Measurements from ENCODE around the gene ADRA2C. TPM values are rescaled to one million over a fixed set of nuclear protein-coding genes. Genes with fewer than 3 reads are reported as not detected.
A peak's percentile ranks its signal among the peaks of the same experiment; 100 is the strongest.

Gene ADRA2C
- total RNA-seq, 1 experiment from 2014 or later: 8.6 TPM

GRCh38 chr4:3766785-3767569 lies 792 bp downstream of the ADRA2C start:
- peaks cover 6% of the 10 kb centered on the region; the same call in 1 of the 2 replicates for H3K27me3 ChIP-seq (ENCODE audit: insufficient read depth, low read length)
- no peak overlapping the region for H2BK120ac ChIP-seq (ENCODE audit: low read depth, low read length, poor library complexity, severe bottlenecking)
- H4K8ac ChIP-seq (replicated peaks; ENCODE audit: insufficient read length, low read depth, low read length): no peak overlapping the region
- H3K56ac ChIP-seq (ENCODE audit: insufficient read length, low read depth, low read length): no peak overlapping the region
- peak overlapping the region; percentile 8 for H3K4me2 ChIP-seq (ENCODE audit: insufficient read depth, insufficient read length, low read length)
- Mint-ChIP-seq H3K27me3 (ENCODE audit: low read depth) (peaks cover 46% of the 10 kb centered on the region), H3K9me3 (peaks cover 0 to 1% of the 10 kb centered on the region in 2 experiments; a peak in 1 of 5 replicates), H3K27ac (peak overlapping the region in 1 of 3 experiments; percentile 49; a peak in 1 of 7 replicates), H3K4me3 (peak overlapping the region; percentile 76 to 90), H3K36me3 (ENCODE audit: insufficient read depth in 1 of 3, low read depth in 3 of 3) (peaks cover 0 to 2% (median 0%) of the 10 kb centered on the region in 3 experiments; a peak in 2 of 7 replicates), H3K4me1 (peaks cover 11 to 25% of the 10 kb centered on the region in 2 experiments)
- H3K27ac ChIP-seq (ENCODE audit: insufficient read length, low read depth, low read length): no peak overlapping the region
- no peak overlapping the region for H2BK15ac ChIP-seq (ENCODE audit: low read depth, low read length)
- H3K4ac ChIP-seq (ENCODE audit: low read depth, low read length): no peak overlapping the region
- no peak overlapping the region for H2AK5ac ChIP-seq (ENCODE audit: insufficient read length, low read length)
- no peak overlapping the region for H2BK5ac ChIP-seq (ENCODE audit: insufficient read length, low read length)
- H3K23me2 ChIP-seq (ENCODE audit: insufficient read length, low read depth, low read length, poor library complexity, severe bottlenecking): peaks cover 3% of the 10 kb centered on the region
- H3K79me2 ChIP-seq (ENCODE audit: insufficient read depth, low read length): no peaks in the 10 kb centered on the region
- DNase-seq: peak; percentile 87
- peak overlapping the region; percentile 0; the same call in 1 of the 2 replicates for H3K14ac ChIP-seq (ENCODE audit: insufficient read depth, low read length)
- no peaks in the 10 kb centered on the region; the same call in 1 of the 2 replicates for H3K4me1 ChIP-seq (ENCODE audit: insufficient read depth, low read length)
- no peaks in the 10 kb centered on the region for H3K9me3 ChIP-seq (ENCODE audit: control insufficient read depth, low read depth, low read length)
- no peak overlapping the region for H4K5ac ChIP-seq (ENCODE audit: insufficient read length, low read depth, low read length)
- H2BK12ac ChIP-seq (ENCODE audit: insufficient read length, low read depth, low read length): no peak overlapping the region
- peak; percentile 37; the same call in 2 of the 3 replicates for TF ChIP-seq CTCF (conservative IDR thresholded peaks at IDR 0.05)
- no peak overlapping the region for H3T11ph ChIP-seq (ENCODE audit: low read length)
- H3K18ac ChIP-seq (ENCODE audit: insufficient read length, low read depth, low read length): peak overlapping the region; percentile 0
- H4K20me1 ChIP-seq (ENCODE audit: control insufficient read depth, insufficient read depth, insufficient read length): no peaks in the 10 kb centered on the region
- no peak overlapping the region for H2BK20ac ChIP-seq (ENCODE audit: low read depth, low read length, poor library complexity, severe bottlenecking)
- no peak overlapping the region for H3K9ac ChIP-seq (ENCODE audit: extremely low read depth, insufficient read length, low read length)
- no peak overlapping the region for H2AFZ ChIP-seq (ENCODE audit: low read length)
- H3K79me1 ChIP-seq (ENCODE audit: insufficient read depth, low read depth, low read length, poor library complexity, severe bottlenecking): no peaks in the 10 kb centered on the region
- no peak overlapping the region for H4K91ac ChIP-seq (ENCODE audit: insufficient read length, low read depth, low read length)
- WGBS (ENCODE audit: extremely low coverage, insufficient read length, low lambda C conversion rate): no CpG with 5 or more reads among the region's 107 CpGs
- H3K23ac ChIP-seq (ENCODE audit: insufficient read length, low read depth, low read length): no peak overlapping the region

All from H9 (cell line).